Activated gamma-delta T cell treated with Interleukin-2 at 50 U/mL for 16 hours (primary cell): ENCODE data around the gene SOCS1.

ENCODE experiments used
- DNase-seq: peaks from one replicate; pipeline ENCODE4 v3.0.0-alpha.2; 2020

Gene SOCS1

GRCh38 chr16:11259655-11260595 is 3.9 kb upstream of the SOCS1 start:
- DNase-seq = no peak

- DNase-seq = no peak
Measured at GRCh38 chr16:11258553-11259492, 2.8 kb upstream of the SOCS1 start.

GRCh38 chr16:11257131-11257938 is 1.3 kb upstream of the SOCS1 start:
- peak; percentile 63 for DNase-seq

- no peak for DNase-seq
Measured at GRCh38 chr16:11256661-11257130, 692 bp upstream of the SOCS1 start.

GRCh38 chr16:11254913-11255736 is 879 bp downstream of the SOCS1 start:
- DNase-seq = peak; percentile 62

GRCh38 chr16:11253995-11254912 is 1.8 kb downstream of the SOCS1 start:
- no peak for DNase-seq

- peak; percentile 38 for DNase-seq
Measured at GRCh38 chr16:11253009-11253994, 2.7 kb downstream of the SOCS1 start.

GRCh38 chr16:11252482-11252931 is 3.5 kb downstream of the SOCS1 start:
- DNase-seq = no peak

- peak; percentile 74 for DNase-seq
Measured at GRCh38 chr16:11251525-11252481, 4.2 kb downstream of the SOCS1 start.

- no peak for DNase-seq
Measured at GRCh38 chr16:11250786-11251524, 5.0 kb downstream of the SOCS1 start.

- DNase-seq = no peak
Measured at GRCh38 chr16:11250091-11250785, 5.8 kb downstream of the SOCS1 start.

- DNase-seq = no peak
Measured at GRCh38 chr16:11249233-11250061, 6.6 kb downstream of the SOCS1 start.

GRCh38 chr16:11248133-11248532 is 7.9 kb downstream of the SOCS1 start:
- DNase-seq = no peak

GRCh38 chr16:11245988-11246387 is 10.0 kb downstream of the SOCS1 start:
- DNase-seq = no peak

GRCh38 chr16:11245222-11245737 is 10.7 kb downstream of the SOCS1 start:
- no peak for DNase-seq
